ENCODE data around the gene SLC6A3.

Gene SLC6A3

DNA sequence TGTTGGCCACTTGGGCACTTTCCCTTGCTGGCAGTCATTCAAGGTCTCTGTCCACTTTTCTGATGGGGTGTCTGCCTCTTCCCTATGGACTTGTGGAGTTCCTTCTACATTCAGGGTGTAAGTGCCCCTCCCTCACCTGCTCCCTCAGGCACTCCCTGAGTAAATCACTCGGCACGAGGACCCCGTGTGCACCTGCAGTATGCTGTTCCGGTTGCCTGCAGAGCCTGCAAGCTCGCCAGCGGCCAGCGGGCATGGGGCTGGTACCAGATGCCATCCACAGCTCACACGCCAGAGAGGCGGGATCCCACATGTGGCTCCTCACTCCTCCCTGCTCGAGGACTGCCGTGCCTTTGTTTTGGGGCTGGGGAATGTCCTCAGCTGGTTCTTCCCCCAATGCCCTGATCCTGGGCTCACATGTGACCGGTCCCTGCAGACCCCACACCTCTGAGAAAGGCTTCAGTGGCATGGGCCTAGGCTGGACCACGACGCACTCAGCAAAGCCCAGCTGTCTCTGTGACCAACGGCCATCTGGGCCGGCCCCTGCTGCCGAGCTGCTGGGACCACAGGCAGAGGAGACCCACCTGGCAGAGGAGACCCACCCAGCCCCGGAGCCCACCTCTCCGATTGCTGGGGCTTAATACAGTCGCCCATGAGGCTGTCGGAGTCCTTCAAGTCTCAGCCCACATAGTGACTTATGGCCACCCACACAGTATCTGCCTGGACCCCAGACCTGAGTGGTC lies 54.2 kb downstream of the SLC6A3 start:
- DNase-seq (ENCODE audit: low read depth in 2 of 2), result no peak

DNA sequence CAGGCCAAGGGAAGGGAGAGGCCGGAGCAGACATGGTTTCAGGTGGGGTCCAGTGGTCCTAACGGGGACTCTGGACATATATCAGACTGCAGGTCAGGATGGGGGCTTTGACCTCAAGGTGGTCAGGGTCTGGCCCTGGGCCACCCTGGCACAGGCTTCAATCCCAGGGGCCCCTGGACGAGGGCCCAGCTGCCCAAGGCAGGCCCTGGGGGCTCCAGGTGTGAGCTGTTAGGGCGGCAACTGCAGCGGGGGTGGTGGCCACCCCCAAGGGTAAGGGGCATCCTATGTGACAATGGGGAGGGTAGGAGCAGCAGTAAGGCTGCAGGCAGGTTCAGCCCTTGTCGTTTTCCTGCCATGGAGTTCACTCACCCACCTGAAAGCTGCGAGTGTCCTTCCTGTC lies 54.9 kb downstream of the SLC6A3 start:
- DNase-seq (ENCODE audit: low read depth in 2 of 2), result no peak

DNA sequence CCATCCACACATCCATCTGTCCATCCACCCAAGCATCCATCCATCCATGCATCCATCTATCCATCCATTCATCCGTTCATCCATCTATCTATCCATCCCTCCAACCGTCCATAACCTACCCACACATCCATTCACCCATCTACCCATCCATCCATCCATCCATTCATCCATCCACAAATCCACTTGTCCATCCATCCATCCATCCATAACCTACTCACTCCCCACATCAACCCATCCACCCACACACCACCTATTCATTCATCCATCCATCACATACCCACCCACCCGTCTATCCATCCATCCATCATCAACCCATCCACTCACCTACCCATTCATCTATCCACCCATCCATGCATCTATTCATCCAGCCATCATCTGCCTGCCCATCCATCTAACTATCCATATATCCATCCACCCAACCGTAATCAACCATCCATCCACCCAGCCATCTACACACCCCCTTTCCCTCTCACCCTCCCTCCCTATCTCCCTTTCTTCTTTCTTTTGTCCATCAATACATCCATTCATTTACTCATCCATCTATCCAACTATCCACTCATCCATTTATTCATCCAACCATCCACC lies 56.8 kb downstream of the SLC6A3 start:
- no peak for DNase-seq (ENCODE audit: low read depth in 2 of 2)

DNA sequence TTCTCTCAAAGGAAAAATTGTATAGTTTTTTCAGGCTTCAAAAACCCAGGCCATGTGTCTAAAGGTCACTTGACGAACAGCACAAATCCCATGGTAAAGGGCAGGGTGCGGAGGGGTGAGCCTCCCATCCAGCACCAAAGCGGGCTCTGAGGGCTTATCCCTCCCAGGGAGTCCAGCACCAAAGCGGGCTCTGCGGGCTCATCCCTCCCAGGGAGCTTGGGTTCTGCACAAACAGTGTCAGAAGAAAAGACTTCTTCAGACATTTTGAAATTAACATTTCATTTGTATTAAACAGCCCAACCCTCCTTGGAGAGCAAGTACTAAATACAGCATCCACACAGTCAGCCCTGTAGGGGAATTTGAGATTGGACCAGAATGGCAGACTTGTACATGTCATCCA lies 57.4 kb downstream of the SLC6A3 start:
- DNase-seq (ENCODE audit: low read depth in 2 of 2), result no peak

DNA sequence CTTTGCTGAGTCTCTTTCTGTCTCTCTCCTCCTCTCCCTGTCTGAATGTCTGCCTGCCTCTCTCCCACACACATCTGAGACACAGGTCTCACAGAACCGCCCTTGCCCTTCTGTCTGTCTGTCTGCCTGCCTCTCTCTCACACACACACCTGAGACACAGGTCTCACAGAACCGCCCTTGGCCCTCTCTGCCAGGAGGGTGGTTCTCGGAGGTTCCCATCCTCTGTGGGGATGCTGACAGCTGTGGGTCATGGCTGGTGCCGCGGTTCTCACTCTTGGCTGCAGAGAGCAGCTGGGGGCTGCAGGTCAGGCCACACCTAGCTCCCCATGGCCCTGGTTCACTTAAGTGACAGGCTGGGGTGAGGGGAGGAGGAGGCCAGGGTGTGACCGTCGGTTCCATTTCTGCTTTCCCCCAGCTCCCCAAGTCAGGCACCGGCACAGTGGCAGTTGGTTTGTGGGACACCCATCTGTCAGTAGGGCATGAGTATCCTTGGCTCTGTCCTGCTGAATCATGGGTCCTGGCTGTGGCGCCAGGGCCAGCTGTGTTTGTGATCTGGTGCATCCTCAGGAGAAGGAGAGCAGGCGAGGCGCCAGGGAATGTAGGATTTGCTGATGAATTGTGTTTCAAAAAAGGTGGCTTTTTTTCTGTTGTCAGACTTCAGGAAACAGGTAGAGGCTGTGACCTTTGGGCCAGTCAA lies 58.0 kb downstream of the SLC6A3 start:
- no peak for DNase-seq (ENCODE audit: low read depth in 2 of 2)

DNA sequence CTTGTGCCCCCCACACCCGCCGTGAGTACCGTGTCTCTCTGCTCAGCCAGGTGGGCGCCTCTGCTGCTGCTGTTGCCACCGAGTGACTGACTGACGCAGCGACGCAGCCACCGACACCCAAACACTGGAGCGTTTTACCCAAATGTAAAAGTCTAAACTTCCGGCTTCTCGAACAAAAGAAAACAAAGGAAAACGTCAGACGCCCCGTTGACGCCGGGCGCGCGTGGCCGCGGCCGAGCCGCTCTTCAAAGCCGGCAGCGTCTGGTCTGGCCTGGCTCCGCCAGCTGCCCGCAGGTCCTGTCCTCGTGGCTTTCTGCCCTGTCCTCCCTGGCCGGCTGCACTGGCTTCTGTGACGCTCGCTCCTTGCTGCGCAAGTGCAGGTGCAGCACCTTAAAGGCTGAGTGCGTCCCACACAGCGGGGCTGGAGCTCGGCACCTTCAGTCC lies 58.9 kb downstream of the SLC6A3 start:
- no peak for DNase-seq (ENCODE audit: low read depth in 2 of 2)

DNA sequence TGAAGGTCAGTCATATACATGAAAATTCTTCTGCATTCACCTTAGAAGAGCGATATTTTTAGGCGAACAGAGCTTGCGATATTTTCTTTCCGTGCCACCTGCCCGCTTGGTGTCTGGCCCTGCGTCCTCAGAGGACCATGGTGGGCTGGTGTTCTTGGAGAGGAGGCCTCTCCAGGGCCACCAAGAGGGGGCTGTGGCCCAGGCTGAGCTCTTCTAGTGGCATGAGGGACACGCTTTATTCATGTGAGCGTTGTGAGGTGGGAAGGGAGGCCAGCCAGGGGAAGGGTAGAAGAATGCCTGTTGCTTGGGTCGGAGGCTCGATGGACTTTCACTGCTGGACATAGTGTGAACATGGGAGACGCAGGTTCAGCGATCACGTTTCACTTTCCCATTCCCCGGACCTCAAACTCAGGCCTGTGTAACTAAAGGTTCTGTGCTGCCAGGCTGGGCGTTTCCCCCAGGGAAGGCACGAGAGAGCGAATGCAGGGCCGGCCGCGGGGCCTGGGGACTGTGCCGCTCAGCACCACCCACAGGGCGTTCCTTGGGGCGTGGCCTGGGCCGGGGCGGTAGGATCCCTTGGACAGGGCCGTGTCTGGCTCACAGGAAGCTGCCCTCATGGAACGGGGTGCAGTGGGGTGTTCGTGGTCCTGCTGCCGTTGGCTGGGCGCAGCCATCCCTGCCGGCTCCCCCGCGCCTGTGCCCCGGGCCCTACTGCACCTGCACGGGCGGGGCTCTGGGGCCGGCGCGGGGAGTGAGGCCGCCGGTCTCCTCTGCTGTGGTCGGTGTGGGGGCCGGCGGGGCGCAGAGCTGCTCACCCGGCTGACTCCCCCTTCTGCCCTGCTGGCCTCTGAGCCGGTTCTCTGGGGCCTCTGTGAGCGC lies 59.6 kb downstream of the SLC6A3 start:
- no peak for DNase-seq (ENCODE audit: low read depth in 2 of 2)

DNA sequence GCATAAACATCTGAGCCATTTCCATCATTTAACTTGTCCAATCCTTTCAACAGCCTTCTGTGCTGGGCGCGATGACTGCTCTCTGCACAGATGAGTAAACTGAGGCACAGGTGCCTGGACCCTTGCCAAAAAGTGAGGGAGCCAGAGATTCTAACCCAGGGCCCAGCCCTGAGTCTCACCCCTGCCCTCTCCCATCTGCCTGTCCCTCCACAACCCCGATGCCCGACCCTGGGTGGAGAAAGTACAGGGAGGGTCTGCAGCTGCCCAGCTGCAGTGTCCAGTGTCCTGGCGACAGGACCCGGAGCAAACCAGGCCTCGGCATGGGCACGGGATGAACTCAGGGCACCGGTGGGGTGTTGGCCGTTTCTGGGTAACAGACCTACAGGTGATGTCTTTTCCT lies 60.7 kb downstream of the SLC6A3 start:
- DNase-seq (ENCODE audit: low read depth in 2 of 2), result no peak

DNA sequence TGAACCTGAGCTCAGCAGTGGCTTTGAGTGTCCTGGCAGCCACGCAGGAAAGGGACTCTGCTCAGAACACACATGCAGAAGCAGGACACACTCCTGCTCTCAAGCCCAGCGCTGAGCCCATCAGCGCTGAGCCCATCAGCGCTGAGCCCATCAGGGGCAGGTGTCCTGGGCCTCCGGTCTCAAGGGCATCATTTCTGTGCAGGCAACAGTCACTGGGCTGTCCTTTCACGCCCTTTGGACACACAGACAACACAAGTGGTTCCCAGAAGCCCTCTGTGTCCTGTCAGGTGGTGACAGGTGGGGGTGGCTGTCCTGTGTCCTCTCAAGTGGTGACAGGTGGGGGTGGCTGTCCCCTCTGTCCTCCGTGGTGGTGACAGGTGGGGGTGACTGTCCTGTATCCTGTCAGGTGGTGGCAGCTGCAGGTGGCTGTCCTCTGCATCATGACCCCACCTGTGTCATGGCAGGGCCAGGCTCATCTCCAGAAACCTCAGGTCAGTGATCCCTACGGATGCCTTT lies 61.3 kb downstream of the SLC6A3 start:
- no peak for DNase-seq (ENCODE audit: low read depth in 2 of 2)

DNA sequence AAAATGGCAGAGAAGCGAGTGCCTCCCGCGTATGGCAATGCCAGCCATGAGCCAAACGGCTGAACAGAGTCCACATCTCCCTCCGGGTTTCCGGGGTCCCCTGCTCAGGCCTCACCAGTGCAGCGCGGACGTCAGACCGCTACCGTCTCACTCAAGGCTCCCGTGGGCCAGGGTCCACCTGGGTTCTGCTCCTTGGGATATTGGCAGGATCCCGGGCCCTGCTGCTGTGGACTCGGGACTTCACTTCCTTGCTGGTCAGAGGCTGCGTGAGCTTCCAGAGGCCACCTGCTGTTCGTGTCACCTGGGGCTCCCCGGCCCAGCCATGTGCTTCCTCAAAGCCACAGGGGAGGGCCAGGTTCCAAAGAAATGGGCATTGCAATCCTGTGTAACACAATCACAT lies 61.9 kb downstream of the SLC6A3 start:
- DNase-seq (ENCODE audit: low read depth in 2 of 2), result no peak

DNA sequence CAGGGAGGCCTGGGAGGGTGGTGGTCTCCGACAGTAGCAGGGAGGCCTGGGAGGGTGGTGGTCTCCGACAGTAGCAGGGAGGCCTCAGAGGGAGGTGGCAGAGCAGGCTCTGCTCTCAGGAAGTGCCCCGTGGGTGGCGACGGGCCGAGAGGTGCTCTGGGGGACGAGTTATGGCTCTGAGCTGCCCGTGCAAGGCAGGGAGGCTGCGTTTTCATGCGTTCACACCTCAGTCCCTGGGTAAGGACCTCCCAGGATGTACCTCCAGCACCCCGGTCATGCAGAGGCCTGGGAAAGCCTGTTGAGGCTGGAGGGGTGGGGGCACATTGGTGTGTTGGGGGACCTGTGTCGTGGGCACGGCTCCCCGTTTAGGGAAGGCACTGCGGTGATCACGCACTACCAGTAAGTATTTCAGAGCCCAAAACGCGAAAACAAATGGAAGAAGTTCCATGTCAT lies 63.0 kb downstream of the SLC6A3 start:
- no peak for DNase-seq (ENCODE audit: low read depth in 2 of 2)

DNA sequence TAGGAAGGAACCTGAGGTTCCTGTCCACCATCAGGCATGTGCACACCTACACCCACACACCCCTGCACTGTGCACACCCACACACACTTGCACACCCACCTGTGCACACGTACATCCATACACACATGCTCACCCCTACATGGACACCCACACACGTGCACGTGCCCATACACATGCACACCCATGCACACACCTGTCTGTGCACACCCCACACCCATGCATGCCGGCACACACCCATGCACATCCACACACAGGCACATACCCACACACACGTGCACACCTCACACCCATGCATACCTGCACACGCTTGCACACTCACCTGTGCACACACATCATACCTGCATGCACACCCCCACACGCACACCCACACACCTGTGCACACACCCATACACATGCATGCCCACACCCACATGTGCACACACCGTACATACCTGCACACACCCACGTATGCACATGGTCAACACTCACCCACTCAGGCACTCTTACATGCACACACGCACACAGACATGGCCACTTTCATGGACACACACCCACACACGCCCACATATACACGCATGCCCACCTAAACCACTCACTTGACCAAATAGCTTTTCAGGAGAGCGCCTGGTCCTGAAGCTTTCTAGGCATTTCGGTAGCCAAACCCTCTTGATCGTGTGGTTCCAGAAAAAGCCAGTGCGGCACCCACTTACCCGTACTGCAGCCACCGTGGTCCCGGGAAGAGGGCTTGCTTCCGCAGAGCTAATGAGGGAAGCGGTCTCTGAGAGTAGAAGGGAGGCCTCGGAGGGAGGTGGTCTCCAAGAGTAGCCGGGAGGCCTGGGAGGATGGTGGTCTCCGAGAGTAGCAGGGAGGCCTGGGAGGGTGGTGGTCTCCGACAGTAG lies 63.6 kb downstream of the SLC6A3 start:
- DNase-seq (ENCODE audit: low read depth in 2 of 2), result no peak

DNA sequence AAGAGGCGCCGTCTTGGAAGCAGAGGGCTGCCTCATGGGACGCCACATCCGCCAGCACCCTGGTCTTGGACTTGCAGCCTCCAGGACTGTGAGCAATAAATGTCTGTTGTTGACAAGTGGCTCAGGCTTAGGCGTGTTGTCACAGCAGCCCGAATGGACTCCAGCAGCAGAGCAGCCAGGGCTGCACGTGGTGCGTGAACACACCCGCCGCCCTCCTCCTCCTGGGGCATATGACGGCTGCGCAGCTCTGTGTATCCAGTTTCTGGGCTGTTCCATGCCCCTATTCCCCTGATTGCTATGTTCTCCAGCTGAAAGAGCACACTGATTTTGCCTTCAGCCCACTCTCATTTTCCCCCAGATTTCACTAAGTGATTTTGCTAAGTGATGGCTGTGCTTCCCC lies 64.3 kb downstream of the SLC6A3 start:
- DNase-seq (ENCODE audit: low read depth in 2 of 2), result no peak

DNA sequence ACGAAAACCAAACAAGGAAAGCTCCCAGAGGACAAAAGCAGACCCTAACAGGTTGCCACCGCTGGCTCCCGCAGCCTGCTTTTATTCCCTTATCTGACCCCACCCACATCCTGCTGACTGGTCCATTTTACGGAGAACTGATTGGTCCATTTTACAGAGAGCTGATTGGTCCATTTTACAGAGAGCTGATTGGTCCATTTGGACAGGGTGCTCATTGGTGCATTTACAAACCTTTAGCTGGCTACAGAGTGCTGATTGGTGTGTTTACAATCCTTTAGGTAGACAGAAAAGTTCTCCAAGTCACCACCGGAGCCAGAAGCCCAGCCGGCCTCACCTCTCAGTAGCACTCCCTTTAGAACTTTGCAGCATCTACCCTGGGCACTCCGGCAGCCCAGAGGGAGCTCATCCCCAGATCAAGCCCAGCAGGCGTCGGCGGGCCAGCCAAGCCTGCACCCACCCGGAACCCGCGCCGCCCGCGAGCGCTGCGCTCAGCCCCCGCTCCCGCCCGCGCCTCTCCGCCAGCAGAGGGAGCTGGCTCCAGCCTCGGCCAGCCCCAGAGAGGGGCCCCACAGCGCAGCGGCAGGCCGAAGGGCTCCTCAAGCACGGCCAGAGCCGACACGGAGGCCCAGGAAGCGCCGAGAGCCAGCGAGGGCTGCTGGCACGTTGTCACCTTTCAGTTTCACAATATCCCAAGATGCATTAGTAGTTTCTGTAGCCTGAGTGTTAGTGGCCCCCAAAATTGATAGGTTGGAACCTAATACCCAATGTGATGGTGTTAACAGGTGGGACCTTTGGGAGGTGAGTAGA lies 65.0 kb downstream of the SLC6A3 start:
- no peak for DNase-seq (ENCODE audit: low read depth in 2 of 2)

DNA sequence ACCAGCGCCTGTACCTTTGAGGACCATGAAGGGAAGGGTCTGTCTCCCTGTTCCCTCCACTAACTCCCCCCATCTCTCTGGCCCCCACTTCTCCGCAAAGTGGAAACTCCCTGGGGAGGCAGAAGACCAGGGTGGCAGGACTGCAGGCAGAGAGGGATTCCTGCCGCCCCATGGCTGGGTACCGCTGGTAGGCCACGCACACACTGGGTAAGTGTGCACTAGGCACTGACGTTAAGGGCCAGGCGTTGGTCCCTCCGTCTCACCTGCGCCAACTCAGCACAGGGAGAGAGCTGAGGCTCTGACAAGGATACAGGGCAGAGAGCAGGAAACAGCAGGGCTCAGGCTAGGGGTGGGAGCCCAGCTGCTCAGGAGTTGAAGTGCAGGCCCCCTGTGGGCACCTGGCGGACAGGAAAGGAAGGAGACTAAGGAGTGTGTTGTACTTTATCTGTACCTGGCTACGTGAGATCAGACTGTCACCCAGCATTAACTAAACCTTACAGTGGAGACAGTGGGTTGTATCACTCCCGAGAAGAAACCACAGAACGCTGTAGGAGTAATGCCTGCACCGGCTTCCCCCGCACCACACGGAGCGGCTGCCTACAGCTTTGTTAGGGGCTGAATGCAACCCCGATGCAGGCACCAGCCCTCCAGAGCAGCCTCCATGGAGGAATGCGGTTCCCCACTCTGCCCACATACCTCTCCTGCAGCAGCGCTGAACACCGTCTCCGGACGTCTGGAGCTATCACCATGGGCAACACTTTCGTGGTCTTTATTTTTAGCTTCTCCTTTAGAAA lies 66.2 kb downstream of the SLC6A3 start:
- no peak for DNase-seq (ENCODE audit: low read depth in 2 of 2)

DNA sequence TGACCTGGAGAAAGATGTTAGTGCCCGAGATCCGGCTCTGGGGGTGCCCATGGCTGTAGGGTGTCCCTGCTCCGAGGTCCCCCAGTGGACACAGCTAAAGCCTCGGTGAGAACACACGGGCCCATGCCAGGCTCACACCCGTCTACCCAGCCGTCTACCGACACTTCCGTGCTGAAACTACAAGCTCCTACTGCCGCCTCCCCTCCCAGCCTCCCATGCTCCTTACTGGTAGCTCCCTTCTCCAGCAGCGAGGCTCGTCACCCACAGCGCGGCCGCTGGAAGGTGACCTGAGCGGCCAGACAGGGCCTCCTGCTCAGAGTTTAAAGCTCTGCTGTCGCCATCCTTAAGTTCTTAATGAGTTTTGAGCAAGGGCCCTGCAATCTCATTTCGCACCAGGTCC lies 67.1 kb downstream of the SLC6A3 start:
- no peak for DNase-seq (ENCODE audit: low read depth in 2 of 2)

DNA sequence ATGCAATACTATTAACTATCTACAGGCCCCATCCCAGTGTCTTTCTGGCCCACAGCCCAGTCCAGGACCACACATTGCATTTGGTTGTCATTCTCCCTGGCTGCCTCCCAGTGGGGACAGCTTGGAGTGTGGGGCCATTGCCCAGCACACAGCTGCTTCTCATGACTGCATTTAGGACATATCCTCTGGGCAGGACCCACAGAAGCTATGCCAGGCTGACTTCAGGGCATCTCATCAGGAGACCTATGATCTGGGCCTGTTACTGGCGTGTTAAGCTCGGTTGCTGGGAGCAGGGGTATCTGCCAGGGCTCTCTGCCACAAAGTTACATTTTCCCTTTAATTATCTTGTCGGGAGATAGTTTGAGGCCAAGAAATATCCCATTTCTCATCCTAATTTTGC lies 68.3 kb downstream of the SLC6A3 start:
- no peak for DNase-seq (ENCODE audit: low read depth in 2 of 2)

DNA sequence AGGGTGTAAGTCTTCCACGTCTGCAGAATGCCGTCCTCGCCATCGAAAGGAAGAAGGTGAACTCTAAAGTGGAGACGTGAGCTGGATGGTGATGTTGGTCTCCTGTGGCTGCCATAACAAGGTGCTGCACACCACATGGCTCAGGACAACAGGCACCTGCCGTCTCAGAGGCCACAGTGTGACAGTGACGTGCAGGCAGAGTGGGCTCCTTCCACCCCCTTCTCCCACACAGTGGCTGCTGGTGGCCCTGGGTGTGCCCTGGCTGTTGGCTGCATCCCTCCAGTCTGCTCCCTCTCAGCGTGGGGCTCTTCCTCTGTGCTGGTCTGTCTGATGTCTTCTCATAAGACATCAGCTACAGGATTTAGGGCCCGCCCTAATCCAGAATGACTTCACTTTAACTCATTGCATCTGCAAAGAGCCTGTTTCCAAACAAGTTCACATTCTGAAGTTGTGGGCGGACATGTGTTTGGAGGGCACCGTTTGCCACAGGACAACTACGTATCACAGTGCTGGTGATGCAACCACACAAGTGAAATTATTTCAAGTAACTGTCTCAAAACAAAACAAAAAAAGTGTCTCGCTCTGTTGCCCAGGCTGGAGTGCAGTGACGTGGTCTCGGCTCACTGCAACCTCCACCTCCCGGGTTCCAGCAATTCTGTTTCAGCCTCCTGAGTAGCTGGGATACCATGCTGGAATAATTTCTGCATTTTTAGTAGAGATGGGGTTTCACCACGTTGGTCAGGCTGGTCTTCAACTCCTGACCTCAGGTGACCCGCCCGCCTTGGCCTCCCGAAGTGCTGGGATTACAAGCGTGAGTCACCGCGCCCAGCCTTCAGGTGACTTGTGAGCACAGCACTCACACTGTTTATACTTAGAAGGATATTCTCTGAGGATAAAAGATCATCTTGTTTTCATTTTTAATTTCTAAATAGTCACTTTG lies 69.1 kb downstream of the SLC6A3 start:
- DNase-seq (ENCODE audit: low read depth in 2 of 2), result no peak
